ENCODE results near the gene PTPRCAP. TPM values are rescaled to one million over a fixed set of nuclear protein-coding genes. Genes with fewer than 3 reads are reported as not detected.

PTPRCAP gene
- total and polyA plus RNA-seq, 4 donors = 2.9 to 6.2 (median 4.5) TPM

GRCh38 chr11:67470337-67471002, 33.0 kb upstream of the PTPRCAP start:
- no peak overlapping the region for H3K27ac ChIP-seq (ENCODE audit: low read depth in 1 of 2, low read length in 2 of 2)
- H3K9me3 ChIP-seq (ENCODE audit: control insufficient read depth in 4 of 4, low read length in 3 of 4) = no peaks in the 10 kb centered on the region
- H3K4me3 ChIP-seq (ENCODE audit: low read depth in 1 of 3, low read length in 3 of 3) = no peak overlapping the region
- no peaks in the 10 kb centered on the region for H3K36me3 ChIP-seq (ENCODE audit: control insufficient read depth in 4 of 4, insufficient read depth in 3 of 4, low read depth in 1 of 4, low read length in 3 of 4)
- WGBS = 78% methylated on average over 8 of the region's 8 CpGs
- no peak overlapping the region for H3K9ac ChIP-seq (ENCODE audit: low read depth in 1 of 2, low read length in 2 of 2)
- TF ChIP-seq FOXA2 (IDR thresholded peaks at IDR 0.05) (no peak), FOXA1 (IDR thresholded peaks at IDR 0.05) (no peak), TAF1 (conservative IDR thresholded peaks at IDR 0.05) (no peak), MAX (IDR thresholded peaks at IDR 0.05) (no peak), HNF4A (conservative IDR thresholded peaks at IDR 0.05) (no peak), YY1 (IDR thresholded peaks at IDR 0.05) (no peak), ZBTB33 (IDR thresholded peaks at IDR 0.05) (no peak), GABPA (IDR thresholded peaks at IDR 0.05 in 1 of 2, conservative IDR thresholded peaks at IDR 0.05 in 1 of 2) (no peak), RAD21 (IDR thresholded peaks at IDR 0.05) (no peak), RXRA (IDR thresholded peaks at IDR 0.05) (no peak), SP1 (IDR thresholded peaks at IDR 0.05) (no peak), JUND (IDR thresholded peaks at IDR 0.05) (no peak), ATF3 (IDR thresholded peaks at IDR 0.05) (no peak), REST (IDR thresholded peaks at IDR 0.05) (no peak), EGR1 (IDR thresholded peaks at IDR 0.05; ENCODE audit: low read depth in 2 of 2) (no peak), NR2F2 (IDR thresholded peaks at IDR 0.05) (no peak), HNF4G (IDR thresholded peaks at IDR 0.05) (no peak), CTCF (IDR thresholded peaks at IDR 0.05; ENCODE audit: low read depth, low read length, missing input control) (no peak)
- H3K27me3 ChIP-seq (ENCODE audit: control insufficient read depth in 4 of 4, insufficient read depth in 4 of 4, low read length in 3 of 4) = no peaks in the 10 kb centered on the region
- no peak for DNase-seq (ENCODE audit: low spot score)
- peaks cover 15 to 39% (median 29%) of the 10 kb centered on the region in 4 donors for H3K4me1 ChIP-seq (ENCODE audit: control insufficient read depth in 4 of 4, insufficient read depth in 4 of 4, low read length in 3 of 4)

Measured in liver (tissue), 9 donors.